Progenitor cell of endocrine pancreas (in vitro differentiated cells): Measurements from ENCODE around the gene SPIRE1. TPM values are rescaled to one million over a fixed set of nuclear protein-coding genes. Genes with fewer than 3 reads are reported as not detected.
"Not testable (repeated sequence)": the region's sequence is repeated elsewhere in the genome, so short reads cannot be mapped to it uniquely, and the experiment has no call there.

Experiments
- DNase-seq: peaks from one replicate; pipeline ENCODE4 v3.0.0; 2021; ENCODE audit warnings: low spot score; ENCODE audit not compliant: unreplicated experiment
- H3K27ac Mint-ChIP-seq: 2 replicates; pipeline ENCODE4 v1.8.0; 2021; ENCODE audit warnings: mild to moderate bottlenecking, moderate library complexity, mixed read lengths
- H3K27me3 Mint-ChIP-seq: 2 replicates; pipeline ENCODE4 v1.8.0; 2021; ENCODE audit warnings: mixed read lengths
- H3K36me3 Mint-ChIP-seq: 2 replicates; pipeline ENCODE4 v1.8.0; 2022; ENCODE audit warnings: mixed read lengths; ENCODE audit not compliant: insufficient read depth
- H3K4me1 Mint-ChIP-seq: 2 replicates; pipeline ENCODE4 v1.8.0; 2021; ENCODE audit warnings: low read depth, mixed read lengths
- H3K4me3 Mint-ChIP-seq: 2 replicates; pipeline ENCODE4 v1.8.0; 2021; ENCODE audit warnings: low read depth, mild to moderate bottlenecking, moderate library complexity, mixed read lengths
- H3K9me3 Mint-ChIP-seq: 2 replicates; pipeline ENCODE4 v1.8.0; 2021; ENCODE audit warnings: low read depth, mixed read lengths
- total RNA-seq: library from RNA; stranded (reverse); gene quantifications from 2 replicates; pipeline ENCODE4 v1.2.1, GENCODE V29; 2021
- TF ChIP-seq, protein P1 (sequence below): fragments of 200-600 bp; sonication (generic); IDR thresholded peaks from one replicate; pipeline ENCODE4 v1.5.0; 2021; ENCODE audit warnings: antibody characterized with exemption, mild to moderate bottlenecking; ENCODE audit not compliant: unreplicated experiment

SPIRE1 gene
- total RNA-seq, 1 donor from 2014 or later: 24.6 TPM

DNA sequence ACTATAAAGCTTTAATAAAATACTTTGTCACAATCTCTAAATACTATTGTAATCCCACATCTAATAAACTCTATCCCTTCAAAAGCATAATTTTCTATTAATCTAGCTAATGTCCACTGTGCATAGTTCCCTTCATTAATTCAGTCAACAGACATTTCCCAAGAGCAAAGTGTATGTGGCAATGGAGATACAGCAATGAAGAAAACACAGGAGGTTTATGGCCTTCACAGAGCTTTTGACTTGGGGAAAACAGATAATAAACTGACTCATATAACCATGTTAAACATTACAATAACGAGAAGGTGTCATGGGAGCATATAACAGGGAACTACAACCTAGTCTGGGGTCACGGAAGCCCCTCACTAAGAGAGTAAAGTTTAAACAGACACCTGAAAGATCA is 86.3 kb downstream of the SPIRE1 start:
- Mint-ChIP-seq H3K4me3 (no peak overlapping the region), H3K4me1 (peaks cover 11% of the 10 kb centered on the region), H3K27me3 (no peaks in the 10 kb centered on the region), H3K36me3 (no peaks in the 10 kb centered on the region), H3K9me3 (peaks cover 2% of the 10 kb centered on the region), H3K27ac (no peak overlapping the region)
- no peak for DNase-seq
- TF ChIP-seq, protein P1, sequence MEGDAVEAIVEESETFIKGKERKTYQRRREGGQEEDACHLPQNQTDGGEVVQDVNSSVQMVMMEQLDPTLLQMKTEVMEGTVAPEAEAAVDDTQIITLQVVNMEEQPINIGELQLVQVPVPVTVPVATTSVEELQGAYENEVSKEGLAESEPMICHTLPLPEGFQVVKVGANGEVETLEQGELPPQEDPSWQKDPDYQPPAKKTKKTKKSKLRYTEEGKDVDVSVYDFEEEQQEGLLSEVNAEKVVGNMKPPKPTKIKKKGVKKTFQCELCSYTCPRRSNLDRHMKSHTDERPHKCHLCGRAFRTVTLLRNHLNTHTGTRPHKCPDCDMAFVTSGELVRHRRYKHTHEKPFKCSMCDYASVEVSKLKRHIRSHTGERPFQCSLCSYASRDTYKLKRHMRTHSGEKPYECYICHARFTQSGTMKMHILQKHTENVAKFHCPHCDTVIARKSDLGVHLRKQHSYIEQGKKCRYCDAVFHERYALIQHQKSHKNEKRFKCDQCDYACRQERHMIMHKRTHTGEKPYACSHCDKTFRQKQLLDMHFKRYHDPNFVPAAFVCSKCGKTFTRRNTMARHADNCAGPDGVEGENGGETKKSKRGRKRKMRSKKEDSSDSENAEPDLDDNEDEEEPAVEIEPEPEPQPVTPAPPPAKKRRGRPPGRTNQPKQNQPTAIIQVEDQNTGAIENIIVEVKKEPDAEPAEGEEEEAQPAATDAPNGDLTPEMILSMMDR: no peak

DNA sequence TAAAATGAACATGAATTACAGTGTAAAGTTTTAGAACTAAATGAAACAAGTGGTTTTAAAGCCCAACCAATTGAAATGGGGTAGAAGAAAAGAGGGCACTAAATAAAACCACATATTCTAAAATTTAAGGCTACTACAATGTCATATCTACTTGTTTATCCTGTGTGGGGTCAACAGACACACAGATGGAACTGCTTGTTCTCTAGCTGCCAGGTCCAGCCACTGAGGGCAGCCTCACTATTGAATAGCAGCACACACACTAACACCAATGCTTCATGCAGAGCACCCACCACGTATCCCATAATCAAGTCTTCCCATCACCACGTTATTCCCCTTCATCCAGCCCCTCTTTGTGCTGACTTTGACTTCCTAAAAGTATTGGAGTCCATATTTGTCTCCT is 88.1 kb downstream of the SPIRE1 start:
- Mint-ChIP-seq H3K4me3 (no peak overlapping the region), H3K9me3 (peaks cover 7% of the 10 kb centered on the region), H3K36me3 (peaks cover 3% of the 10 kb centered on the region), H3K27me3 (no peaks in the 10 kb centered on the region), H3K27ac (no peak overlapping the region), H3K4me1 (peaks cover 9% of the 10 kb centered on the region)
- TF ChIP-seq, protein P1: no peak
- DNase-seq: no peak

DNA sequence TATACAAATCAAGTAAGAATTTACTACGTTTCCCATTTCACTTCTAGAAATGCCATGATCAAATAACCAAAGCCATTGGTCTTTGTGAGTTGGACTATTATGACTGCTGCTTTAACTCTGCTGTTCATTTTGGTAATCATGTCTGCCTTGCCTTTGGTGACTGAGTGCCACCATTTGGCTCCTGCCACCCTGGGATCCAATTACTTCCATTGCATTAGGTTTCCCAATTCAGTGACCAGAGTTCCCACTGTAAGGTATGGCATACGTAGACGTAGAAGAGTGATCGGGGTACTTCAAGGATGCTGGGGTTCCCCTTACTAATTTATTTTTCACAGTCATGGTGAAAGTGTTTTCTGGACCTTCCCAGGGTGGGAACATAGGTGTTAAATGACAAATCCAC is 90.1 kb downstream of the SPIRE1 start:
- no peak for DNase-seq
- H3K4me1 Mint-ChIP-seq: peaks cover 3% of the 10 kb centered on the region
- TF ChIP-seq, protein P1: no peak
- no peak overlapping the region for H3K4me3 Mint-ChIP-seq
- H3K9me3 Mint-ChIP-seq: peaks cover 7% of the 10 kb centered on the region
- H3K27me3 Mint-ChIP-seq: no peaks in the 10 kb centered on the region
- H3K27ac Mint-ChIP-seq: no peak overlapping the region
- H3K36me3 Mint-ChIP-seq: peaks cover 3% of the 10 kb centered on the region

DNA sequence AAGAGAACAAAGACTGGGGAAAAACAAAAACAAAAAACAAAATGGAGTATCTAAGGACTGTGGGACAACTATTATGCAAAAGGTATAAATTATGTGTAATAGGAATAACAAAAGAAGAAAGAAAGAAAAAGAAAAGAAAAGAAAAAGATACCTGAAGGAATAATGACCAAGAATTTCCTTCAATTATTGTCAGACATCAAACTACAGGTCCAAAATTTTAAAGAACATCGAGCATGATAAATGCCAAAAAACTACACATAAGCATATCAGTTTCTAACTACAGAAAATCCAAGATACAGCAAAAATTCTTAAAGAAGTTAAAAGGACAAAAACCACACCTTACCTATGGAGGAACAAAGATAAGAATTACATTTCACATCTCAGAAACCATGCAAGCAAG is 93.0 kb downstream of the SPIRE1 start:
- Mint-ChIP-seq H3K27me3 (no peaks in the 10 kb centered on the region), H3K4me3 (no peak overlapping the region)
- TF ChIP-seq, protein P1: no peak

DNA sequence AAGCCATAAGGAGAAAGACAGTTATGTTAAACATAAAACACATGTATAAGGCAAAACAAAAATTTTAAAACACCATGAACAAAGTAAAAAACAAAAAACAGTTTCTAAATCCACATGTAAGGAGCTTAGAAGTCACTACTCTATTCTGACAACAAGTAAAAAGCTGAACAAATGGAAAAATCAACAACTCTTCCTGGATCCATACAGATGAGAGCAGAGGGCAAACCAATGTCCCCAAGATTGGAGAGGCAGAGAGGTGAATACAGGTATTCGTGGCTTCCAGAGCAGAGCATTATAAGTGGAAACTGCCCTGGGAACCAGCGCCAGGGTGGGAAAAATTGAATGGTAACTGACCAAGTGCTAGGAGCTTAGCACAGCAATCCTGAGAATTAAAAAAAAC is 93.5 kb downstream of the SPIRE1 start:
- TF ChIP-seq, protein P1: no peak
- no peak for DNase-seq
- Mint-ChIP-seq H3K9me3 (peaks cover 16% of the 10 kb centered on the region), H3K4me1 (no peaks in the 10 kb centered on the region), H3K27me3 (no peaks in the 10 kb centered on the region), H3K36me3 (peaks cover 9% of the 10 kb centered on the region), H3K27ac (no peak overlapping the region), H3K4me3 (no peak overlapping the region)

More for the DNA sequence above, 93.0 kb downstream of the SPIRE1 start:
- DNase-seq: no peak
- Mint-ChIP-seq H3K4me1 (peaks cover under 1% of the 10 kb centered on the region), H3K36me3 (peaks cover 6% of the 10 kb centered on the region), H3K27ac (no peak overlapping the region), H3K9me3 (peaks cover 12% of the 10 kb centered on the region)

DNA sequence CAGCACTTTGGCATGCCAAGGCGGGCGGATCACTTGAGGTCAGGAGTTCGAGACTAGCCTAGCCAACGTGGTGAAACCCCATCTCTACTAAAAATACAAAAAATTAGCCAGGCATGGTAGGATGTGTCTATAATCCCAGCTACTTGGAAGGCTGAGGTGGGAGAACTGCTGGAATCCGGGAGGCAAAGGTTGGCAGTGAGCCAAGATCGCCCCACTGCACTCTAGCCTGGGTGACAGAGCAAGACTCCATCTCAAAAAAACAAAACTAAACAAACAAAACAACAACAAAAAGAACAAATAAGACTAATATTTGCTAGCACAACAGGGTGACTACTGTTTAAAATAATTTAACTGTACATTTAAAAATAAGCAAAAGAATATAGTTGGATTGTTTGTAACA is 97.3 kb downstream of the SPIRE1 start:
- peaks cover 30% of the 10 kb centered on the region for H3K36me3 Mint-ChIP-seq
- H3K27me3 Mint-ChIP-seq, H3K4me1 Mint-ChIP-seq, DNase-seq, H3K4me3 Mint-ChIP-seq, H3K27ac Mint-ChIP-seq: not testable (repeated sequence)
- peaks cover 27% of the 10 kb centered on the region for H3K9me3 Mint-ChIP-seq
